Endothelial cell of umbilical vein (primary cell): ENCODE measurements around the gene MEIG1. TPM values are rescaled to one million over a fixed set of nuclear protein-coding genes. Genes with fewer than 3 reads are reported as not detected.

ENCODE experiments used
- BruUV-seq: library from RNA; stranded (reverse); fragments of 400-500 nt; replicated peaks from 2 replicates; lab custom pipeline; 2021; lab: Mats Ljungman, UMichigan
- CTCF ChIA-PET: fragments of 300-600, 350-600 bp; sonication (Branson Sonifier 250); formaldehyde crosslinking; loops from one replicate; lab custom pipeline; 2021; ENCODE audit warnings: antibody characterized with exemption, inconsistent platforms; lab: Charles Lee
- POLR2A ChIA-PET: fragments of 300-600, 350-600 bp; sonication (Branson Sonifier 250); formaldehyde crosslinking; loops from one replicate; lab custom pipeline; 2021; ENCODE audit warnings: antibody characterized with exemption, inconsistent platforms; lab: Charles Lee
- DNase-seq: peaks from one replicate; pipeline ENCODE4 v3.0.0-alpha.2; 2011; ENCODE audit warnings: low read depth, low spot score
- FAIRE-seq: peaks from 2 replicates; lab custom pipeline; 2011; peaks lifted over from hg19 to GRCh38; lab: Jason Lieb, UNC
- H2AFZ ChIP-seq: 2 replicates; pipeline ENCODE4 v1.6.0; 2012; ENCODE audit warnings: low read depth, low read length, control low read depth, inconsistent platforms
- H3K27ac ChIP-seq: 2 replicates; pipeline ENCODE4 v1.5.1; 2011; ENCODE audit warnings: low read depth, mild to moderate bottlenecking, control low read depth, low read length, moderate library complexity; ENCODE audit not compliant: insufficient read depth
- H3K27me3 ChIP-seq, 2 experiments: 2 replicates each; pipeline versions ENCODE4 v1.6.0 to v1.6.1; 2011; ENCODE audit warnings: low read length in 2 of 2, mixed read lengths in 1 of 2; ENCODE audit not compliant: control insufficient read depth in 2 of 2, insufficient read depth in 2 of 2
- H3K36me3 ChIP-seq, 2 experiments: 2 replicates in 1 of 2; 3 replicates in 1 of 2; pipeline ENCODE4 v1.5.1; 2011; ENCODE audit warnings: low read length in 2 of 2, mild to moderate bottlenecking in 1 of 2, moderate library complexity in 1 of 2; ENCODE audit not compliant: control insufficient read depth in 2 of 2, insufficient read depth in 2 of 2; ENCODE audit errors: extremely low read depth in 1 of 2
- H3K4me1 ChIP-seq: 3 replicates; pipeline ENCODE4 v1.5.1; 2011; ENCODE audit warnings: mild to moderate bottlenecking, low read length; ENCODE audit not compliant: control insufficient read depth, insufficient read depth; ENCODE audit errors: extremely low read depth
- H3K4me2 ChIP-seq: 2 replicates; pipeline ENCODE4 v1.6.1; 2011; ENCODE audit warnings: low read length, control low read depth, mixed read lengths; ENCODE audit not compliant: insufficient read depth
- H3K4me3 ChIP-seq, 3 experiments: fragments of 200-600 bp in 1 of 3; sonication (generic), shearing (Covaris generic) in 1 of 3; replicated peaks in 1 of 3; 2 replicates each; pipeline ENCODE4 v1.5.1; 2011 to 2016; ENCODE audit warnings: control low read depth in 3 of 3, low read length in 3 of 3, mild to moderate bottlenecking in 2 of 3, inconsistent platforms in 1 of 3, low read depth in 1 of 3, moderate library complexity in 1 of 3; ENCODE audit not compliant: insufficient read depth in 1 of 3
- H3K79me2 ChIP-seq: 2 replicates; pipeline ENCODE4 v1.6.0; 2012; ENCODE audit warnings: low read length, inconsistent platforms; ENCODE audit not compliant: control insufficient read depth, insufficient read depth
- H3K9ac ChIP-seq: replicated peaks from 2 replicates; pipeline ENCODE3; 2011; ENCODE audit warnings: low read length, control low read depth; ENCODE audit not compliant: insufficient read depth; ENCODE audit errors: extremely low read depth
- H3K9me1 ChIP-seq: replicated peaks from 3 replicates; pipeline ENCODE4 v1.6.0; 2011; ENCODE audit warnings: mild to moderate bottlenecking, low read length; ENCODE audit not compliant: control insufficient read depth, insufficient read depth; ENCODE audit errors: extremely low read depth
- H3K9me3 ChIP-seq: replicated peaks from 2 replicates; pipeline ENCODE4 v1.5.1; 2012; ENCODE audit warnings: low read length, inconsistent platforms; ENCODE audit not compliant: control insufficient read depth, insufficient read depth
- H4K20me1 ChIP-seq: replicated peaks from 2 replicates; pipeline ENCODE3; 2011; ENCODE audit warnings: mild to moderate bottlenecking, low read length; ENCODE audit not compliant: control insufficient read depth, insufficient read depth; ENCODE audit errors: extremely low read depth
- EZH2 ChIP-seq: IDR thresholded peaks from 2 replicates; pipeline ENCODE4 v1.6.1; 2012; ENCODE audit warnings: borderline replicate concordance, low read depth, mild to moderate bottlenecking, moderate library complexity, low read length, inconsistent platforms; ENCODE audit not compliant: severe bottlenecking
- FOS ChIP-seq: IDR thresholded peaks from 2 replicates; pipeline ENCODE4 v1.6.1; 2011; ENCODE audit warnings: mild to moderate bottlenecking, low read length, moderate library complexity, borderline replicate concordance; ENCODE audit not compliant: insufficient read depth
- JUN ChIP-seq: IDR thresholded peaks from 2 replicates; pipeline ENCODE4 v1.6.1; 2011; ENCODE audit warnings: borderline replicate concordance, low read depth; ENCODE audit not compliant: insufficient read length, insufficient read depth
- MYC ChIP-seq: IDR thresholded peaks from one replicate; pipeline ENCODE4 v1.6.1; 2011; ENCODE audit warnings: mild to moderate bottlenecking, low read depth, low read length
- POLR2A ChIP-seq: IDR thresholded peaks from 2 replicates; pipeline ENCODE4 v1.6.1; 2012; ENCODE audit warnings: low read depth, mild to moderate bottlenecking, control low read depth, low read length
- POLR2AphosphoS5 ChIP-seq: IDR thresholded peaks from 2 replicates; pipeline ENCODE4 v1.6.1; 2012; ENCODE audit warnings: low read depth, mild to moderate bottlenecking, control low read depth, low read length, moderate library complexity; ENCODE audit not compliant: insufficient read depth
- dilution Hi-C: fragments of 300-500 bp; cut with MboI; formaldehyde crosslinking; loops from one replicate; pipeline ENCODE4 v1.15.0; 2019; ENCODE audit warnings: low sequenced_read_pairs; ENCODE audit not compliant: extremely low pct_ligation_motif_present
- intact Hi-C: fragments of 100-400 bp; cut with micrococcal nuclease; formaldehyde crosslinking; loops from one replicate; pipeline ENCODE4 v1.10.0; 2022
- polyA plus RNA-seq, 4 experiments: library from polyadenylated mRNA; depleted of rRNA in 3 of 4; stranded (reverse) in 3 of 4; unstranded in 1 of 4; fragments of >200 nt; gene quantifications; 2 replicates each; pipeline versions ENCODE4 v1.2.1 to v1.2.3, GENCODE V29; 2011 to 2012; ENCODE audit warnings: missing spikeins in 1 of 4
- total RNA-seq: library from RNA; stranded (reverse); gene quantifications from 2 replicates; pipeline ENCODE4 v1.2.3, GENCODE V29; 2021
- TF ChIP-seq, protein P1 (sequence below), 2 donors: IDR thresholded peaks; 1 replicate in 1 of 2; 2 replicates in 1 of 2; pipeline ENCODE4 v1.5.1; 2011; ENCODE audit warnings: low read length in 2 of 2, mild to moderate bottlenecking in 2 of 2, moderate library complexity in 2 of 2, control low read depth in 1 of 2, inconsistent platforms in 1 of 2, low read depth in 1 of 2; ENCODE audit not compliant: insufficient read depth in 1 of 2; ENCODE audit errors: extremely low read depth in 1 of 2
- TF ChIP-seq, protein P2 (sequence below): IDR thresholded peaks from 2 replicates; pipeline ENCODE4 v1.6.1; 2011; ENCODE audit not compliant: insufficient read depth, insufficient read length

The MEIG1 gene
- total and polyA plus RNA-seq, 2 donors (not counting 3 experiments of a cell fraction or from before 2014, with no cell fraction given) = 0.23 TPM; not detected in 1

DNA sequence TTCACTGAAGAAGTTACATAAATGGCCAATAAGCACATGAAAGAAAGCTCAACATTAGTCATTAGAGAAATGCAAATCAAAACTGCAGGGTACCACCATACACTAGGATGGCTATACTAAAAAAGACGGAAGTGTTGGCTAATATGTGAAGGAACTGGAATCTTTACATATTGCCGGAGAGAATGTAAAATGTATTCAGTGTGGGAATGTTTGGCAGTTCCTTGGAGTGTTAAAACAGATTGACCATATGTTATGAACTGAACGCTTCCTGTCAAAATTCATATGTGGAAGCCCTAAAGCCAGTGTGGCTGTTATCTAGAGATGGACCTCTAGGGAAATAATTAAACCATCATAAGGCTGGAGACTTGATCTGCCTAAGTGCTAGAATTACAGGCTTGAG, 47.4 kb upstream of the MEIG1 start:
- no peak overlapping the region for H3K4me3 ChIP-seq
- H3K36me3 ChIP-seq = peaks cover 3 to 29% of the 10 kb centered on the region in 2 experiments
- H3K79me2 ChIP-seq = no peaks in the 10 kb centered on the region
- H4K20me1 ChIP-seq = no peaks in the 10 kb centered on the region
- H2AFZ ChIP-seq = no peak overlapping the region
- DNase-seq = no peak
- FAIRE-seq = no peak
- no peak overlapping the region for H3K27ac ChIP-seq
- H3K27me3 ChIP-seq = no peaks in the 10 kb centered on the region
- TF ChIP-seq POLR2AphosphoS5 = no peak
- TF ChIP-seq, protein P1, sequence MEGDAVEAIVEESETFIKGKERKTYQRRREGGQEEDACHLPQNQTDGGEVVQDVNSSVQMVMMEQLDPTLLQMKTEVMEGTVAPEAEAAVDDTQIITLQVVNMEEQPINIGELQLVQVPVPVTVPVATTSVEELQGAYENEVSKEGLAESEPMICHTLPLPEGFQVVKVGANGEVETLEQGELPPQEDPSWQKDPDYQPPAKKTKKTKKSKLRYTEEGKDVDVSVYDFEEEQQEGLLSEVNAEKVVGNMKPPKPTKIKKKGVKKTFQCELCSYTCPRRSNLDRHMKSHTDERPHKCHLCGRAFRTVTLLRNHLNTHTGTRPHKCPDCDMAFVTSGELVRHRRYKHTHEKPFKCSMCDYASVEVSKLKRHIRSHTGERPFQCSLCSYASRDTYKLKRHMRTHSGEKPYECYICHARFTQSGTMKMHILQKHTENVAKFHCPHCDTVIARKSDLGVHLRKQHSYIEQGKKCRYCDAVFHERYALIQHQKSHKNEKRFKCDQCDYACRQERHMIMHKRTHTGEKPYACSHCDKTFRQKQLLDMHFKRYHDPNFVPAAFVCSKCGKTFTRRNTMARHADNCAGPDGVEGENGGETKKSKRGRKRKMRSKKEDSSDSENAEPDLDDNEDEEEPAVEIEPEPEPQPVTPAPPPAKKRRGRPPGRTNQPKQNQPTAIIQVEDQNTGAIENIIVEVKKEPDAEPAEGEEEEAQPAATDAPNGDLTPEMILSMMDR (IDR thresholded peaks at IDR 0.05; ENCODE audit: extremely low read depth in 1 of 2, insufficient read depth in 1 of 2, low read depth in 1 of 2, low read length in 2 of 2) = no peak
- intact Hi-C loops (no loop called here), dilution Hi-C loops (no loop called here)
- CTCF ChIA-PET = interaction anchor here (1.0 kb wide), 1 partner anchor 9 kb away, joined by 3 read pairs; no protein-coding TSS in a partner anchor
- no peak overlapping the region for H3K9ac ChIP-seq
- no peak overlapping the region for H3K4me2 ChIP-seq
- POLR2A ChIA-PET = no interaction called here
- peaks cover 1% of the 10 kb centered on the region for H3K9me3 ChIP-seq
- no peaks in the 10 kb centered on the region for H3K4me1 ChIP-seq
- no peaks in the 10 kb centered on the region for H3K9me1 ChIP-seq
- BruUV-seq = no TSS peak

DNA sequence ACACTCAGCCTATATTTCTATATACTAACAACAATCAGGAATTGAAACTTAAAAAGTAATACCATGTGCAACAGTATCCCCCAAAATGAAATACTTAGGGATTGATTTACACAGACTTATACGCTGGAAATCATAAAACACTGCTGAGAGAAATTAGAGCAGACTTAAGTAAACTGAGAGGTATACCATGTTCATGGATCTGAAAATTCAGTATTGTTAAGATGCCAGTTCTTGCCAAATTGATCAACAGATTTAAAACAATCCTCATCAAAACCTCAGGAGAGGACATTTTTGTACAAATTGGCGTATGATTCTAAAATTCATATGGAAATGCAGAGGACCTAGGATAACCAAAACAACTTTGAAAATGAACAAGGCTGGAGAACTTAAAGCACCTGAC, 42.6 kb upstream of the MEIG1 start:
- DNase-seq (no peak), FAIRE-seq (no peak)
- no peaks in the 10 kb centered on the region for H3K79me2 ChIP-seq
- no peaks in the 10 kb centered on the region for H3K4me1 ChIP-seq
- POLR2A ChIA-PET = no interaction called here
- intact Hi-C loops (no loop called here), dilution Hi-C loops (no loop called here)
- no peak overlapping the region for H3K4me2 ChIP-seq
- no peak overlapping the region for H3K4me3 ChIP-seq
- TF ChIP-seq FOS = no peak
- TF ChIP-seq EZH2 = no peak
- no peak for TF ChIP-seq MYC
- no peak for TF ChIP-seq JUN
- no peak for TF ChIP-seq POLR2A
- TF ChIP-seq POLR2AphosphoS5 = no peak
- TF ChIP-seq, protein P2, sequence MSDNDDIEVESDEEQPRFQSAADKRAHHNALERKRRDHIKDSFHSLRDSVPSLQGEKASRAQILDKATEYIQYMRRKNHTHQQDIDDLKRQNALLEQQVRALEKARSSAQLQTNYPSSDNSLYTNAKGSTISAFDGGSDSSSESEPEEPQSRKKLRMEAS = no peak
- no TSS peak for BruUV-seq
- CTCF ChIA-PET = interaction anchor here (1.6 kb wide), 1 partner anchor 13 kb away, joined by 3 read pairs; no protein-coding TSS in a partner anchor
- no peaks in the 10 kb centered on the region for H3K27me3 ChIP-seq
- no peak overlapping the region for H3K27ac ChIP-seq
- H3K36me3 ChIP-seq = peaks cover 8 to 20% of the 10 kb centered on the region in 2 experiments
- H3K9ac ChIP-seq = no peak overlapping the region
- peaks cover 5% of the 10 kb centered on the region for H3K9me3 ChIP-seq
- H3K9me1 ChIP-seq = no peaks in the 10 kb centered on the region
- no peak overlapping the region for H2AFZ ChIP-seq
- no peaks in the 10 kb centered on the region for H4K20me1 ChIP-seq
